Endothelial cell of umbilical vein (primary cell): ENCODE results near the gene BLID.

ENCODE experiments used
- GATA2 ChIP-seq: IDR thresholded peaks from 2 replicates; pipeline ENCODE4 v1.7.0; 2011; ENCODE audit warnings: low read depth, mild to moderate bottlenecking, moderate library complexity, mixed read lengths, low read length; ENCODE audit not compliant: insufficient read length, insufficient read depth
- TF ChIP-seq, protein P1 (sequence below), 2 donors: IDR thresholded peaks; 1 replicate in 1 of 2; 2 replicates in 1 of 2; pipeline ENCODE4 v1.5.1; 2011; ENCODE audit warnings: low read length in 2 of 2, mild to moderate bottlenecking in 2 of 2, moderate library complexity in 2 of 2, control low read depth in 1 of 2, inconsistent platforms in 1 of 2, low read depth in 1 of 2; ENCODE audit not compliant: insufficient read depth in 1 of 2; ENCODE audit errors: extremely low read depth in 1 of 2

DNA sequence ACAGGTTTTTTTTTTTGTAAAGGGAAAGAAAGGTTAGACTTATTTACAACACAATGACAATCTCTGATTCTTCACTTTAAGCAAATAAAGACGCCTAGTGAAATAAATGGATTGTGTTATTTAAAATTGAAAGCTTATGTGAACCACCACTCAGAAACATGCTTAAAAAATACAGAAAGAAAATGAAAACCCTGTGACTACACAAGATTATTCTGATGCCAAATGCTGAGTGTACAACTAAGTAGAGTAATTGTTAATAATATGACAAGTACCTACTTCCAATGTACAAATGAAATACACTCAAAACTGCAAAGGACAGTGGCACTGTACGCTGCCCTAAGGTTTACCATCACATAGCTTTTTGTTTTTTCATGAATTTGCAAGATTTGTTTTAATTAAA, 1.0 kb downstream of the BLID start:
- TF ChIP-seq, protein P1, sequence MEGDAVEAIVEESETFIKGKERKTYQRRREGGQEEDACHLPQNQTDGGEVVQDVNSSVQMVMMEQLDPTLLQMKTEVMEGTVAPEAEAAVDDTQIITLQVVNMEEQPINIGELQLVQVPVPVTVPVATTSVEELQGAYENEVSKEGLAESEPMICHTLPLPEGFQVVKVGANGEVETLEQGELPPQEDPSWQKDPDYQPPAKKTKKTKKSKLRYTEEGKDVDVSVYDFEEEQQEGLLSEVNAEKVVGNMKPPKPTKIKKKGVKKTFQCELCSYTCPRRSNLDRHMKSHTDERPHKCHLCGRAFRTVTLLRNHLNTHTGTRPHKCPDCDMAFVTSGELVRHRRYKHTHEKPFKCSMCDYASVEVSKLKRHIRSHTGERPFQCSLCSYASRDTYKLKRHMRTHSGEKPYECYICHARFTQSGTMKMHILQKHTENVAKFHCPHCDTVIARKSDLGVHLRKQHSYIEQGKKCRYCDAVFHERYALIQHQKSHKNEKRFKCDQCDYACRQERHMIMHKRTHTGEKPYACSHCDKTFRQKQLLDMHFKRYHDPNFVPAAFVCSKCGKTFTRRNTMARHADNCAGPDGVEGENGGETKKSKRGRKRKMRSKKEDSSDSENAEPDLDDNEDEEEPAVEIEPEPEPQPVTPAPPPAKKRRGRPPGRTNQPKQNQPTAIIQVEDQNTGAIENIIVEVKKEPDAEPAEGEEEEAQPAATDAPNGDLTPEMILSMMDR (IDR thresholded peaks at IDR 0.05; ENCODE audit: extremely low read depth in 1 of 2, insufficient read depth in 1 of 2, low read depth in 1 of 2, low read length in 2 of 2) = no peak
- TF ChIP-seq GATA2 = no peak
